ENCODE results near the gene KCNMA1.

KCNMA1 gene

DNA sequence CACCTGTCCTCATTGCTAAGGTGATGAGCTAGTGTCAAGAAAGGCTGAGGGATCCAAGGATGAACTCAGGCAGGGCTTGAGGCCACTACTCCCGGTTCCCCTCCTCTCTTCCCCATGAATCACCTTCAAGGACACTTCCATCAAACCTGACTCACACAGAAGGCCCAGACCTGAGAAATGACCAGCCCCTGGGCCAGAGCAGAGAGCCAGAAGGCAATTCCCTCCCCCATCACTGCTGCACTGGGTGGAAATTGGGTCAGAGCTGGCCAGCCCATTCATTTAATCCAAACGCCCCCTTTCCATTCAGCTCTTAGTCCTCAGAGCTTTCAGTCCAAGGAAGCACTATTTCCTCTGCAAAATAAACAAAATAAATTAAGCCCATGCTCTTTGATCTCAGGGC lies 182.0 kb downstream of the KCNMA1 start:
- TF ChIP-seq, protein P1, sequence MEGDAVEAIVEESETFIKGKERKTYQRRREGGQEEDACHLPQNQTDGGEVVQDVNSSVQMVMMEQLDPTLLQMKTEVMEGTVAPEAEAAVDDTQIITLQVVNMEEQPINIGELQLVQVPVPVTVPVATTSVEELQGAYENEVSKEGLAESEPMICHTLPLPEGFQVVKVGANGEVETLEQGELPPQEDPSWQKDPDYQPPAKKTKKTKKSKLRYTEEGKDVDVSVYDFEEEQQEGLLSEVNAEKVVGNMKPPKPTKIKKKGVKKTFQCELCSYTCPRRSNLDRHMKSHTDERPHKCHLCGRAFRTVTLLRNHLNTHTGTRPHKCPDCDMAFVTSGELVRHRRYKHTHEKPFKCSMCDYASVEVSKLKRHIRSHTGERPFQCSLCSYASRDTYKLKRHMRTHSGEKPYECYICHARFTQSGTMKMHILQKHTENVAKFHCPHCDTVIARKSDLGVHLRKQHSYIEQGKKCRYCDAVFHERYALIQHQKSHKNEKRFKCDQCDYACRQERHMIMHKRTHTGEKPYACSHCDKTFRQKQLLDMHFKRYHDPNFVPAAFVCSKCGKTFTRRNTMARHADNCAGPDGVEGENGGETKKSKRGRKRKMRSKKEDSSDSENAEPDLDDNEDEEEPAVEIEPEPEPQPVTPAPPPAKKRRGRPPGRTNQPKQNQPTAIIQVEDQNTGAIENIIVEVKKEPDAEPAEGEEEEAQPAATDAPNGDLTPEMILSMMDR (IDR thresholded peaks at IDR 0.05; ENCODE audit: control insufficient read depth, extremely low read depth, insufficient read depth) = no peak
- H3K4me3 ChIP-seq (ENCODE audit: low read depth, low read length) = no peak overlapping the region
- no peak for DNase-seq (ENCODE audit: low read depth)

DNA sequence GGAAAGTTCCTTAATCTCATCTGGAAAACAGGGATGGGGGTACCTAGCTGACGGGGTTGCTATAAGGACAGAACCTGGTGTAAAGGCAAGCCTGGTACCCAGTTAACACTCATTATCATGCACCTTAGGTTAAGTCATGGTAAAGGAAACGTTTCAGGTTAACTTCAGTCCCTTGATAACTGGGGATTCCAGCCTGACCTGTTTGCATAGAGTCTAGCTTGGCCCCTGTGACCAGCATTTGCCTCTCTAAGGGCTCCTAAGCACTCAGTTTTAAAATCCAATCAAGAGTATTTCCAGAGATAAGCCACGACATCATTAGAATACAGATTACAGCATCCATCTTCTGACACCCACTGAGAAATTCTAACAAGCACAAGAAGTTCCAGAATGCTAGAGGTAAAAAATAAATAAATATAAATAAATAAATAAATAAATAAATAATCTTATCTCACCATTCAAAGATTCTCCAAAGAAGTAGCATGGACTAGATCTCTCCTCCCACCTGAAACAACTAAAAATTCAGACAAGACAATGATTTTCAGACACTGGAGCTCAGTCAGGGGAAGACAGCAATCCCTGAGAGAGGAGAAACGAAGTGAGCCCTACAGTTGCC lies 184.6 kb downstream of the KCNMA1 start:
- TF ChIP-seq, protein P1 (IDR thresholded peaks at IDR 0.05; ENCODE audit: control insufficient read depth, extremely low read depth, insufficient read depth) = no peak
- DNase-seq (ENCODE audit: low read depth) = peak; percentile 31
- no peak overlapping the region for H3K4me3 ChIP-seq (ENCODE audit: low read depth, low read length)

DNA sequence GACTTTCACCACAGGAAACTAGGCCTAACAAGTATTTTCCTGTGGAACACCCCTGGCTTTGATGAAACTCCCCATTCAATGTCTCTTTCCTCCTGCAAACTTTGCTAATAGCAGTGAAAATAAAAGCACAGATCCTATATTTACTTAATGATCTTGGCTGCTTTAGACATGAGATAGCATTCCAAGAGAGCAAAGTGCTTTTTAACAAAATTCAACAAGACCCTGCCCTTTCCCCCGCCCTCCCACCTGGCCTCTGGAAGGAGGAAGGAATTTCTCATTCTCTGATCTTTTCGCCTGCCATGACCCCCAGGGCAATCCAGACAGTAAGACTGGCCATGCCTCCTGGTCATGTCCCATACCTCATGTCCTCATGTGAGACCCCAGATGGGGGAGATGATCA lies 185.7 kb downstream of the KCNMA1 start:
- TF ChIP-seq, protein P1 (IDR thresholded peaks at IDR 0.05; ENCODE audit: control insufficient read depth, extremely low read depth, insufficient read depth) = no peak
- DNase-seq (ENCODE audit: low read depth) = no peak
- no peak overlapping the region for H3K4me3 ChIP-seq (ENCODE audit: low read depth, low read length)

DNA sequence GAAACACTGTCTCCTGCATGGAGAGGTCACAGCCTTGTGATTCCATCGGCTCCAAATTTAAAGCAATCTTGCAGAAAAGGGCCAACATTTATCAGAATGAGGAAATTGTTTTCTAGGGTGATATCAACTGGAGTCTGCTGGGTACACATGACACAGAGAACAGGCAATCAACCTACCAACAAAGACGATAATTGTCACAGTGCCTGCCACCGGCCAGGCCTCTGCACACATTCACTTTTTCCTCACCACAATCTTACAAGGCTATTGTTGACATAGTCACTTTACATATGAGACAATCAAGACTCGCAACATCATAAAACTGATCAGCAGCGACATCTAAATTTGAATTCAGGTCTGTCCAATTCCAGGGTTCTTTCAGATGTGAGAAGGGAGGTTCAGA lies 189.4 kb downstream of the KCNMA1 start:
- no peak overlapping the region for H3K4me3 ChIP-seq (ENCODE audit: low read depth, low read length)
- TF ChIP-seq, protein P1 (IDR thresholded peaks at IDR 0.05; ENCODE audit: control insufficient read depth, extremely low read depth, insufficient read depth) = no peak
- DNase-seq (ENCODE audit: low read depth) = peak; percentile 21

DNA sequence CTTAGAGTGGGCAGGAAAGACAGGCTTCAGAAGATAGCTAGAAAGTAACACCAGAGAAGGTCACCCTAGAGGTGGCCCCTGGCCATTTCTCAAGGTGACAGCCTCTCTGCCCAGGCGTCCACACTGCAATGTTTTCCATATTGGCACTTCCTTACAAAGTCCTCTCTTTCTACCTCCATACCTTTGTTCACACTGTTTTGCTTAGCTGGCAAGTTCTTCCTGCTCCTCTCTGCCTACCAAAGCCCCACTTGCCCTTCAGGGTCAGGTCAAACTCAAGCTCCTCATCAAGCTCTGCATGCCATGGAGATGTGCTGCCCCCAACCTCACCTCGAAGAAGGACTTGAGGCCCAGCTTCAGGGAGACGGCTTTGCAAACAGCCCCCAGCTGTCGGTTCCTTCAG lies 190.9 kb downstream of the KCNMA1 start:
- no peak overlapping the region for H3K4me3 ChIP-seq (ENCODE audit: low read depth, low read length)
- no peak for DNase-seq (ENCODE audit: low read depth)
- TF ChIP-seq, protein P1 (IDR thresholded peaks at IDR 0.05; ENCODE audit: control insufficient read depth, extremely low read depth, insufficient read depth) = no peak

DNA sequence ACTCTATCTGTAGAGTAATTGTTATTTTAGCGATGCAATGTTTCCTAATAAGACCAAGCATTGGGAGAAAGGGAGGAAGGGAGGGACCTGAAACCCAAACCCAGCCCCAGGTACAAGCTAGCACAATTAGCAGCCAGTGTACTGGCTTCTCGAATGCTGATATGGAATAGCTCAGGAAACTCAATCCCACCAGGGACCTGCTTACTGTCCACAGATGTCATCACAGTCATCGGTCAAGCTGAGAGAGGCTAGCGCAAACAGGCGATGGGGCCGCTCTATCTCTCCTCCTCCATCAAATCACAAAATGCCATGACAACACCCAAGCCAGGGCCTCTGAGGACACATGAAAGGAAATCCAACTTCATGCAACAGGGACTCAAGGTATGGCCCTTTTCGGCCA lies 192.1 kb downstream of the KCNMA1 start:
- TF ChIP-seq, protein P1 (IDR thresholded peaks at IDR 0.05; ENCODE audit: control insufficient read depth, extremely low read depth, insufficient read depth) = no peak
- H3K4me3 ChIP-seq (ENCODE audit: low read depth, low read length) = no peak overlapping the region
- no peak for DNase-seq (ENCODE audit: low read depth)

DNA sequence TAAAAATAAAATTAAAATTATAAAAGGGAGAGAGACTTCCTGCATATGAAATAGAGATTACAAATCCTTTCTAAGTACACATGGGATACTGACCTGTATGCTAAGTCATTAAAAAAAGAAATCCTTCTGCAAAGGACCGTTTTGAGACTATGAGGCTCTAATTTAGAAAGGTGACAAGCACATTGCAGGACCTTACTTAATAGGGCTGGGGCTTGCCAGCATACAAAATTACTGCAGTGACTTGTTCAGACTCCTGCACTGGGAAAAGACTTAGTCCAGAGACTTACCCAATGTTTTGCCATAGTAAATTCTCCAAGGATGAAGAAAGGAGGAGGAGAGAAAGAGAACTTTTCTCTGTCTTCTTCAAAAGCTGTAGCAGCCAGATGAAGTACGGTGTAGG lies 193.6 kb downstream of the KCNMA1 start:
- TF ChIP-seq, protein P1 (IDR thresholded peaks at IDR 0.05; ENCODE audit: control insufficient read depth, extremely low read depth, insufficient read depth) = no peak
- no peak for DNase-seq (ENCODE audit: low read depth)
- no peak overlapping the region for H3K4me3 ChIP-seq (ENCODE audit: low read depth, low read length)

All from LNCaP clone FGC (cell line).